HG03558 (cell line): ENCODE measurements around the gene UGT1A4.

Experiments used
- ATAC-seq: cut with Tn5 transposase; IDR thresholded peaks from one replicate; pipeline ENCODE4 v1.9.1; 2021; ENCODE audit warnings: moderate number of reproducible peaks; ENCODE audit not compliant: unreplicated experiment; ENCODE audit errors: extremely low read depth

The UGT1A4 gene

DNA sequence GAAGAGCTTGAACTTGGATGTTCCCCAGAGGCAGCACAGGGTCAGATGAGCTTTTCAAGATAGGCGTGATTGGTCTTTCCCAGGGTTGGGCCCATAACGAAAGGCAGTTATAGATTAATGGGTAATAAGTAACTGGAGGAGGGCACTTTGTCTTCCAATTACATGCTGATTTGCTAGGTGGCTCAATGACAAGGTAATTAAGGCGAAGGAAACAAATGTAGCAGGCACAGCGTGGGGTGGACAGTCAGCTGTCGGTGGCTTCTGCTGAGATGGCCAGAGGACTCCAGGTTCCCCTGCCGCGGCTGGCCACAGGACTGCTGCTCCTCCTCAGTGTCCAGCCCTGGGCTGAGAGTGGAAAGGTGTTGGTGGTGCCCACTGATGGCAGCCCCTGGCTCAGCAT, at the start of gene UGT1A4:
TSS of gene UGT1A4 (plus strand) at position 185 of the 400 bp plus-strand sequence. CDS start at position 270, 85 bp downstream.
- ATAC-seq, result no peak

DNA sequence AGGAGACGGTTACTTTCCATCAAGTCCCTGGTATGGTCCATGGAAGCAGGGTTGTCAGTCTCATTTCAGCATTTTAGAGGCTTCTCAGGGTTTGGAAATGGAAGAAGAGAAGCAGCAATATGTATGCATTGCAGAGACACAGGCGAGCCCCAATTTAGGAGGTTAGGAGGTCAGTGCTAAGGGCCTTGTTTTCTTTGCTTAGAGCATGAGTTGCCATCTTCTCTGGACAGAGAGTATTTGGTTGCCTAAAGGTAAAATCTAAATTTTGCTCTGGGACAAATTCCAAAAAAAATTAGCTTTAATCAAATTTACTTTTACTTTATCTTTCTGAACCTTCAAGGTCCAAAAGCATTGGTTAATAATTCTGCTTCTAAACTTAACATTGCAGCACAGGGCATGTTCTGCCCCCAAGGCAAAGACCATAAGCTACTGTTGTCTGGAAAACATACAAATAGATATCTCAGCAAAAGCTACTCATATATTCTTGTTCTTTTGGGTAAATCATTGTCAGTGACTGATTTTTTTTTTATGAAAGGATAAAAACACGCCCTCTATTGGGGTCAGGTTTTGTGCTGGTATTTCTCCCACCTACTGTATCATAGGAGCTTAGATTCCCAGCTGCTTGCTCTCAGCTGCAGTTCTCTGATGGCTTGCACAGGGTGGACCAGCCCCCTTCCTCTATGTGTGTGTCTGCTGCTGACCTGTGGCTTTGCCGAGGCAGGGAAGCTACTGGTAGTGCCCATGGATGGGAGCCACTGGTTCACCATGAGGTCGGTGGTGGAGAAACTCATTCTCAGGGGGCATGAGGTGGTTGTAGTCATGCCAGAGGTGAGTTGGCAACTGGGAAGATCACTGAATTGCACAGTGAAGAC, 47.0 kb upstream of the UGT1A4 start, which contains the start of gene UGT1A9:
TSS of gene UGT1A9 (plus strand) at position 609 of the 872 bp plus-strand sequence. CDS start at position 646, 37 bp downstream.
- ATAC-seq, result no peak

DNA sequence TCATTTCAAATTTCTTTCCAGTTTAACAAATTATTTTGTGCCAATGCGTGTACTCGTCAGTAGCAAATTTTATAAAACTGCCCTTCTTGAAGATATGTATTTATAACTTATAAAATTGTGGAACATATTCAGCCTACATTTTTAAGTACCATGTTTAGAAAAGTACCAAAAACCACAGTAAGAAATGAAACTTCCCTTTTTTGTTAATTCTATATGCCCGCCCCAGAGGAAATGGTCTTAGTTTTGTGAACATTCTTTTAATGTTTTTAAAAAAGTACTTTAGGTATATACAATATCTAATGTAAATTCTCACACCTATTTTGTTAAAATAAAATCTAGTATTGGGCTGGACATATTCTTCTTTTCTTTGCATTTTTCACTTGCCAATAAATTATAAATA, 45.6 kb upstream of the UGT1A4 start:
- no peak for ATAC-seq

- no peak for ATAC-seq
Measured at GRCh38 chr2:233673896-233674295, 44.6 kb upstream of the UGT1A4 start.

- ATAC-seq, result no peak
Measured at GRCh38 chr2:233674314-233674713, 44.2 kb upstream of the UGT1A4 start.

DNA sequence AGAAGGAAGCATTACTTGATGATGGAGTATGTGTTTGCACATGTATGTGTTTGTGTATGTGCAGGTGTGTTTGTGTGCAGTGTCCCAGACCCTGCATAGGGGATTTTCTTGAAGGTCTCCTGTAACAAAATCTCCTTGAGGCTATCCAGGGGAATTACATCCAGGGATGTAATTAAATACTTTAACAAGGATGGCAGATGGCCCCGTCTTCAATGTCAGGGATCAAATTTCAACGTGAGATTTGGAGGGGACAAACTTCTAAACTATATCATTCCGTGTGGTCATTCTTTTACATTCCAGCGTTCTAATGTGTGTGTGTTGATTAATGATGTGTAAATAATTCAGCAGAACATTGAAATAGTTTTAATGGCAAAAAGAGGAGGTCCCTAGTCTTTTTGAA, 43.5 kb upstream of the UGT1A4 start:
- no peak for ATAC-seq

- no peak for ATAC-seq
Measured at GRCh38 chr2:233676046-233676445, 42.5 kb upstream of the UGT1A4 start.

DNA sequence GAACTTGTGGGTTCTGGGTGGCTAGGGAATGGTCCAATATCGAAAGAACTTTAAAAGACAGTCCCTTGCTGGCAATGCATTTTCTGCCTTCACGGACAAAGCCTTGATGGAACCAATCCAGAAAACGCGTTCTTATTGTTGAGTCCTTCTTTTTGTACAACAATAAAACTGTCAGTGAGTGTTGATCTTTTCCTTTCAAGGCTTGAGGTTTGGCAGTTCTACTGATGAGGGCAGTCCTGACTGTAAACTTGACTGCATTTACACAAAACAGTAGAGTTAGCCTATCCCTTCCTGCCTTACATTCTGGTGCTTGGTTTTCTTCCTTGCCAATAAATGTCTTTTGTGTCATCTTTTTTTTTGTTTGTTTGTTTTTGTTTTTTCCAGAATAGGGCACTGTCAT, 39.3 kb upstream of the UGT1A4 start:
- no peak for ATAC-seq

- no peak for ATAC-seq
Measured at GRCh38 chr2:233680361-233681045, 38.0 kb upstream of the UGT1A4 start.

DNA sequence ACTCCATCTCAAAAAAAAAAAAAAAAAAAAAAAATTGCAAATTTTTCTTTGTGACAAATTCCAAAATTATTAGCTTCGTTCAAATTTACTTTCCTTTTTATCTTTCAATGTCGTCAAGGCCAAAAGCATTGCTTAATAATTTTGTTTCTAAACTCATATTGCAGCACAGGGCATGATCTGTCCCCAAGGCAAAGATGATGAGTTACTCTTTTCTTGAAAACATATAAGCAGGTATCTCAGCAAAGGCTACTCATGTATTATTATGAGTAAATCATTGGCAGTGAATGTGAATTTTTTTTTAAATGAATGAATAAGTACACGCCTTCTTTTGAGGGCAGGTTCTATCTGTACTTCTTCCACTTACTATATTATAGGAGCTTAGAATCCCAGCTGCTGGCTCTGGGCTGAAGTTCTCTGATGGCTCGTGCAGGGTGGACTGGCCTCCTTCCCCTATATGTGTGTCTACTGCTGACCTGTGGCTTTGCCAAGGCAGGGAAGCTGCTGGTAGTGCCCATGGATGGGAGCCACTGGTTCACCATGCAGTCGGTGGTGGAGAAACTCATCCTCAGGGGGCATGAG, 36.9 kb upstream of the UGT1A4 start, which contains the start of gene UGT1A7:
TSS of gene UGT1A7 (plus strand) at position 381 of the 579 bp plus-strand sequence. CDS start at position 418, 37 bp downstream.
- ATAC-seq, result no peak

GRCh38 chr2:233684640-233685039, 33.9 kb upstream of the UGT1A4 start:
- ATAC-seq, result no peak

DNA sequence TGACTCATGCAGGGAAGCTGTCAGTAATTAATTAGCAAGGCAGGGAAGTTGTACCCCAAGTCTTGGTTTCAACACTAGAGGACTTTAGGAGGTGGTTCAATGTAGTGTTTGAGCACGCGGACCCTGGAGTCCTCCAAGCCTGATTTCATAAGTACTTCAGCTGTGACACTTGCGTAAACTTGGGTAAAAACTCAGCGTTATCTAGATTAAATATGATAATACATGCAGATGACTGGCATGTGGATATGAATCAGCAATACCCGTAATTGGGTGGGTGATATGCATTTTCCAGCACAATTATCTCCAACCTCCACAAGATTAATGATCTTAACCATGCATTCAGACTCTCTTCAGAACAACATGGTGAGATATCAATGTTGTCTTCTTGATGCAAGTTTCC, 31.6 kb upstream of the UGT1A4 start:
- no peak for ATAC-seq

DNA sequence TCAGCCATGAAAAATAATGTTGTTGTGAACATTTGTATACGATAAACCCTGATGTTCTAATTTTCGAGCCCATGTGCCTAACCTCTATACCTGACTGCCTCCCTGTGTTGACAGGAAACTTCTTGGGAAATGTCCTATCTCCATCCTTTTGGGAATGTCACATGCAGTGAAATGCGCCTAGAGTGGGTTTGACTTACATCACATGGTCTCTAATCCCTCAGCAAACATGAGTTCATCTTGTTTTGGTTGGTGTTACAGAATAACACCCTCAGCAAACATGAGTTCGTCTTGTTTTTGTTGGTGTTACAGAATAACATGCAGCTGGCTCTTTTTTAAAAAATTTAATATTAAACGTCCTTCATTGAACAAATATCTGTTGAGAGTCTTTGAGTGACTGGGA, 30.2 kb upstream of the UGT1A4 start:
- no peak for ATAC-seq

- ATAC-seq, result no peak
Measured at GRCh38 chr2:233689031-233689430, 29.5 kb upstream of the UGT1A4 start.

- ATAC-seq, result no peak
Measured at GRCh38 chr2:233689501-233689900, 29.0 kb upstream of the UGT1A4 start.

DNA sequence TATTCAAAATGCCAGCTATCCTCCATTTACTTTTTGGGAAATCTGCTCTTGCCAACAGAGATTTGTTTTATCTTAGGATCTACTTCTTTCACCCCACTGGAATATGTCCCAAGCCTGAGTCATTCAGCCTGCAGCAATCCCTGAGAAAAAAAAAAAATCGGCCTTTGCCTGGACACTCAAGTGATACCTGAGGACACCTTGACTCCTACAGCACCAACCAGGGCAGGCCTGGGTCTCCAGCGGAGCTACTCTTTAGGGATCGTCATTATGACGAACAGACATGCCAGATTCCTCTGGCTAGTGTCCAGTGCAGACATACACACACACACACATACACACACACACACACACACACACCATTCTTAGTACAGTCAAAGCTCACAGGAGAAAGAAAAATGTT, 28.1 kb upstream of the UGT1A4 start:
- no peak for ATAC-seq

- no peak for ATAC-seq
Measured at GRCh38 chr2:233691443-233692433, 26.8 kb upstream of the UGT1A4 start.

DNA sequence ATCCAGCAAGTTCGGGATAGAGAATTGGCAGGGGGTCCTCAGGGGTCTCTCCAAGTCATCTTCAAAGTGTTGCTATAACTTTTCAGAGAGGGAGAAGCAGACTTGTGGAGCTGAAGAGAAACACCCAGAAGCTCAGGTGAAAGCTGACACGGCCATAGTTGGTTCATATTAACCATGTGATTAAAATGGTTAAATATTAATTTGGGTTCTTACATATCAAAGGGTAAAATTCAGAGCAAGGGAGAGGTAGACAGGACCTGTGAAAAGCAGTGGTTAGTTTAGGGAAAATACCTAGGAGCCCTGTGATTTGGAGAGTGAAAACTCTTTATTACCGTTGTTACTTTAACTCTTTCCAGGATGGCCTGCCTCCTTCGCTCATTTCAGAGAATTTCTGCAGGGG, 25.9 kb upstream of the UGT1A4 start, which contains the start of gene UGT1A6:
TSS of gene UGT1A6 (plus strand) at position 243 of the 400 bp plus-strand sequence. CDS start at position 358, 115 bp downstream.
- no peak for ATAC-seq

- no peak for ATAC-seq
Measured at GRCh38 chr2:233693963-233694362, 24.6 kb upstream of the UGT1A4 start.

- no peak for ATAC-seq
Measured at GRCh38 chr2:233698740-233699139, 19.8 kb upstream of the UGT1A4 start.
